Hepatocyte (in vitro differentiated cells): ENCODE data around the gene TRABD. TPM values are rescaled to one million over a fixed set of nuclear protein-coding genes. Genes with fewer than 3 reads are reported as not detected.

Source experiments
- DNase-seq: peaks from one replicate; pipeline ENCODE4 v3.0.0-alpha.2; 2016; ENCODE audit warnings: low spot score
- H2AFZ ChIP-seq: fragments of 200-600 bp; sonication (generic); 2 replicates; pipeline ENCODE4 v1.6.0; 2016; ENCODE audit warnings: antibody characterized with exemption, mild to moderate bottlenecking
- H3K27ac ChIP-seq: fragments of 200-600 bp; sonication (generic); 2 replicates; pipeline ENCODE4 v1.5.1; 2016; ENCODE audit warnings: mild to moderate bottlenecking
- H3K27me3 ChIP-seq: fragments of 200-600 bp; sonication (generic); 2 replicates; pipeline ENCODE4 v1.6.1; 2016
- H3K36me3 ChIP-seq: fragments of 200-600 bp; sonication (generic); replicated peaks from 2 replicates; pipeline ENCODE4 v1.5.1; 2016; ENCODE audit warnings: low read depth; ENCODE audit not compliant: insufficient read depth
- H3K4me1 ChIP-seq: fragments of 200-600 bp; sonication (generic); 2 replicates; pipeline ENCODE4 v1.5.1; 2016; ENCODE audit warnings: mild to moderate bottlenecking, moderate library complexity; ENCODE audit not compliant: insufficient read depth
- H3K4me2 ChIP-seq: fragments of 200-600 bp; sonication (generic); 2 replicates; pipeline ENCODE4 v1.6.0; 2016
- H3K4me3 ChIP-seq: fragments of 200-600 bp; sonication (generic); 2 replicates; pipeline ENCODE4 v1.5.1; 2016; ENCODE audit warnings: mild to moderate bottlenecking
- H3K79me2 ChIP-seq: fragments of 200-600 bp; sonication (generic); 2 replicates; pipeline ENCODE4 v1.6.0; 2017; ENCODE audit warnings: mild to moderate bottlenecking
- H3K9me2 ChIP-seq: fragments of 200-600 bp; sonication (generic); replicated peaks from 2 replicates; pipeline ENCODE4 v1.6.0; 2017; ENCODE audit warnings: mild to moderate bottlenecking; ENCODE audit not compliant: insufficient read depth
- H3K9me3 ChIP-seq: fragments of 200-600 bp; sonication (generic); 2 replicates; pipeline ENCODE4 v1.5.1; 2016; ENCODE audit warnings: low read depth, mild to moderate bottlenecking
- H4K20me1 ChIP-seq: fragments of 200-600 bp; sonication (generic); 2 replicates; pipeline ENCODE4 v1.6.0; 2016; ENCODE audit warnings: mild to moderate bottlenecking; ENCODE audit not compliant: insufficient read depth, poor library complexity, severe bottlenecking
- CTCF ChIP-seq: fragments of 200-600 bp; sonication (generic); IDR thresholded peaks from 2 replicates; pipeline ENCODE4 v1.5.1; 2016; ENCODE audit warnings: antibody characterized with exemption, mild to moderate bottlenecking; ENCODE audit not compliant: poor library complexity
- EZH2 ChIP-seq: fragments of 200-600 bp; sonication (generic); IDR thresholded peaks from 2 replicates; pipeline ENCODE4 v1.6.1; 2016; ENCODE audit warnings: antibody characterized with exemption, mild to moderate bottlenecking, borderline replicate concordance
- EZH2phosphoT487 ChIP-seq: fragments of 200-600 bp; sonication (generic); IDR thresholded peaks from one replicate; pipeline ENCODE4 v1.6.1; 2018; ENCODE audit warnings: antibody characterized with exemption, mild to moderate bottlenecking, low read depth, moderate library complexity; ENCODE audit not compliant: unreplicated experiment, severe bottlenecking
- WGBS: methylation state at CpG from one replicate; pipeline ENCODE4 v1.1.6; 2016; ENCODE audit warnings: low lambda C conversion rate; ENCODE audit errors: missing lambda C conversion rate; 5-methylcytosine and 5-hydroxymethylcytosine counted together
- polyA plus RNA-seq: library from polyadenylated mRNA; unstranded; fragments of >200 nt; fragmentation: Nextera tagmentation; extraction: Ambion mirVana; gene quantifications from 2 replicates; pipeline ENCODE4 v1.2.1, GENCODE V29; 2016
- total RNA-seq: library from RNA; depleted of rRNA; stranded (reverse); fragments of >200 nt; gene quantifications from 2 replicates; pipeline ENCODE4 v1.2.3, GENCODE V29; 2014

The TRABD gene
- total and polyA plus RNA-seq, 2 experiments from 2014 or later = 25.9 to 62.3 TPM

GRCh38 chr22:50169774-50170341, 15.9 kb upstream of the TRABD start:
- peak overlapping the region; percentile 88 for H3K4me2 ChIP-seq
- peak; percentile 51 for DNase-seq

GRCh38 chr22:50170453-50171318, 15.0 kb upstream of the TRABD start, which contains the start of gene PANX2:
TSS of gene PANX2 (plus strand) at chr22:50170731. CDS start at chr22:50170731, 0 bp downstream.
- Histone ChIP-seq H4K20me1 (no peaks in the 10 kb centered on the region), H3K36me3 (no peaks in the 10 kb centered on the region), H3K4me2 (peak within 1 kb of the TSS; percentile 93), H3K4me1 (no peaks in the 10 kb centered on the region), H3K79me2 (no peaks in the 10 kb centered on the region), H2AFZ (no peak within 1 kb of the TSS), H3K27ac (no peak within 1 kb of the TSS), H3K9me3 (no peaks in the 10 kb centered on the region), H3K27me3 (peaks cover 11% of the 10 kb centered on the region), H3K4me3 (peak within 1 kb of the TSS; percentile 46), H3K9me2 (no peaks in the 10 kb centered on the region)
- no peak for DNase-seq
- WGBS = 6% methylated on average over 52 of the region's 105 CpGs
- no peak for TF ChIP-seq CTCF
- TF ChIP-seq EZH2 = no peak
- no peak for TF ChIP-seq EZH2phosphoT487

More at GRCh38 chr22:50169774-50170341, 15.9 kb upstream of the TRABD start:
- no CpG with 5 or more reads among the region's 70 CpGs for WGBS
- Histone ChIP-seq H3K4me3 (peak overlapping the region; percentile 46), H3K27ac (no peak overlapping the region), H3K36me3 (no peaks in the 10 kb centered on the region), H2AFZ (no peak overlapping the region), H3K4me1 (no peaks in the 10 kb centered on the region), H3K79me2 (no peaks in the 10 kb centered on the region), H3K9me2 (no peaks in the 10 kb centered on the region), H3K27me3 (peaks cover 11% of the 10 kb centered on the region), H4K20me1 (no peaks in the 10 kb centered on the region), H3K9me3 (no peaks in the 10 kb centered on the region)
- TF ChIP-seq CTCF (no peak), EZH2phosphoT487 (no peak), EZH2 (no peak)

GRCh38 chr22:50171319-50171964, 14.3 kb upstream of the TRABD start:
- no peak for TF ChIP-seq EZH2
- no peak for TF ChIP-seq CTCF
- no peak for TF ChIP-seq EZH2phosphoT487
- Histone ChIP-seq H2AFZ (no peak overlapping the region), H3K27me3 (peaks cover 11% of the 10 kb centered on the region)

More at GRCh38 chr22:50171319-50171964, 14.3 kb upstream of the TRABD start:
- Histone ChIP-seq H3K27ac (no peak overlapping the region), H3K4me3 (no peak overlapping the region), H3K36me3 (no peaks in the 10 kb centered on the region), H4K20me1 (no peaks in the 10 kb centered on the region), H3K4me2 (peak overlapping the region; percentile 93), H3K9me3 (no peaks in the 10 kb centered on the region), H3K4me1 (no peaks in the 10 kb centered on the region), H3K79me2 (no peaks in the 10 kb centered on the region), H3K9me2 (no peaks in the 10 kb centered on the region)
- no peak for DNase-seq
- 65% methylated on average over 15 of the region's 15 CpGs for WGBS
